GM10266 (cell line): Measurements from ENCODE around the gene AGFG2.

Experiments
- DNase-seq: peaks from one replicate; pipeline ENCODE4 v3.0.0; 2012; ENCODE audit errors: extremely low spot score
- CTCF ChIP-seq: IDR thresholded peaks from 2 replicates; pipeline ENCODE4 v1.5.1; 2012; ENCODE audit warnings: mild to moderate bottlenecking, low read depth; ENCODE audit not compliant: control insufficient read depth, insufficient read depth; ENCODE audit errors: missing control alignments

Gene AGFG2

GRCh38 chr7:100584054-100584682, 45.2 kb downstream of the AGFG2 start:
- TF ChIP-seq CTCF: no peak

GRCh38 chr7:100584683-100585510, 45.9 kb downstream of the AGFG2 start:
- no peak for DNase-seq
- TF ChIP-seq CTCF: no peak

More at GRCh38 chr7:100584054-100584682, 45.2 kb downstream of the AGFG2 start:
- DNase-seq: no peak

- no peak for TF ChIP-seq CTCF
- peak; percentile 78 for DNase-seq
These were observed 46.7 kb downstream of the AGFG2 start, which contains the start of gene LRCH4 for GRCh38 chr7:100585511-100586265. Gene LRCH4 (minus strand): TSS chr7:100586129. CDS start chr7:100586100, 29 bp downstream.

GRCh38 chr7:100586266-100587025, 47.4 kb downstream of the AGFG2 start, which contains the start of gene FBXO24:
Gene FBXO24 (plus strand): TSS chr7:100586328. CDS start chr7:100586626, 298 bp downstream.
- TF ChIP-seq CTCF: no peak

GRCh38 chr7:100588438-100588837, 49.4 kb downstream of the AGFG2 start:
- peak; percentile 35 for TF ChIP-seq CTCF
- DNase-seq: no peak

More at GRCh38 chr7:100586266-100587025, 47.4 kb downstream of the AGFG2 start, which contains the start of gene FBXO24:
- peak; percentile 100 for DNase-seq

GRCh38 chr7:100589341-100589947, 50.4 kb downstream of the AGFG2 start:
- TF ChIP-seq CTCF: no peak
- no peak for DNase-seq
